Muscle of leg (tissue), 11 donors: ENCODE data around the gene TANGO2. TPM values are rescaled to one million over a fixed set of nuclear protein-coding genes. Genes with fewer than 3 reads are reported as not detected.

Experiments used
- DNase-seq: peaks from one replicate; pipeline ENCODE4 v3.0.0; 2013
- H3K27ac ChIP-seq: one replicate; pipeline ENCODE4 v1.5.1; 2013; ENCODE audit warnings: mild to moderate bottlenecking, low read length, control low read depth
- H3K27me3 ChIP-seq: one replicate; pipeline ENCODE4 v1.6.1; 2013; ENCODE audit warnings: low read length; ENCODE audit not compliant: control insufficient read depth, insufficient read depth
- H3K36me3 ChIP-seq: one replicate; pipeline ENCODE4 v1.6.1; 2013; ENCODE audit warnings: low read length; ENCODE audit not compliant: control insufficient read depth, insufficient read depth
- H3K4me1 ChIP-seq: one replicate; pipeline ENCODE4 v1.6.1; 2013; ENCODE audit warnings: low read length; ENCODE audit not compliant: control insufficient read depth, insufficient read depth
- H3K4me3 ChIP-seq: one replicate; pipeline ENCODE4 v1.5.1; 2013; ENCODE audit warnings: low read length, control low read depth
- H3K9me3 ChIP-seq: replicated peaks from 2 replicates; pipeline ENCODE4 v1.6.1; 2013; ENCODE audit warnings: low read depth, low read length; ENCODE audit not compliant: control insufficient read depth
- WGBS: methylation state at CpG from one replicate; pipeline ENCODE4 v1.1.5; 2013; ENCODE audit warnings: missing lambda C conversion rate; ENCODE audit not compliant: insufficient coverage; 5-methylcytosine and 5-hydroxymethylcytosine counted together
- polyA plus RNA-seq, 8 donors: library from polyadenylated mRNA; unstranded; fragments of 120-200 nt; gene quantifications; one replicate each; pipeline versions ENCODE4 v1.2.1 to v1.2.3, GENCODE V29; 2013; ENCODE audit warnings: inconsistent platforms in 1 of 8, low replicate concordance in 1 of 8; ENCODE audit not compliant: insufficient read length in 8 of 8, insufficient read depth in 1 of 8
- total RNA-seq: library from RNA; stranded (reverse); fragments of 120-200 nt; gene quantifications from one replicate; pipeline ENCODE4 v1.2.4, GENCODE V29; 2013

TANGO2 gene
- total and polyA plus RNA-seq, 9 donors: 7.7 to 11.6 (median 9.1) TPM

GRCh38 chr22:20101638-20102037, 80.7 kb downstream of the TANGO2 start:
- Histone ChIP-seq H3K27me3 (no peaks in the 10 kb centered on the region), H3K36me3 (peaks cover 72% of the 10 kb centered on the region), H3K27ac (no peak overlapping the region), H3K9me3 (no peaks in the 10 kb centered on the region), H3K4me3 (no peak overlapping the region), H3K4me1 (peaks cover 12% of the 10 kb centered on the region)
- WGBS: 100% methylated on average over 1 of the region's 8 CpGs
- DNase-seq: no peak

- no peaks in the 10 kb centered on the region for H3K27me3 ChIP-seq
- 98% methylated on average over 7 of the region's 12 CpGs for WGBS
- no peak overlapping the region for H3K4me3 ChIP-seq
- H3K27ac ChIP-seq: no peak overlapping the region
- peaks cover 79% of the 10 kb centered on the region for H3K36me3 ChIP-seq
- no peaks in the 10 kb centered on the region for H3K9me3 ChIP-seq
- no peak for DNase-seq
- H3K4me1 ChIP-seq: peaks cover 16% of the 10 kb centered on the region
Measured at GRCh38 chr22:20102203-20102780, 81.4 kb downstream of the TANGO2 start.

GRCh38 chr22:20105456-20106204, 84.7 kb downstream of the TANGO2 start:
- Histone ChIP-seq H3K36me3 (peaks cover 85% of the 10 kb centered on the region), H3K27ac (no peak overlapping the region), H3K4me1 (peaks cover 16% of the 10 kb centered on the region), H3K4me3 (no peak overlapping the region), H3K9me3 (no peaks in the 10 kb centered on the region), H3K27me3 (no peaks in the 10 kb centered on the region)
- WGBS: 87% methylated on average over 5 of the region's 7 CpGs
- no peak for DNase-seq

- no peak for DNase-seq
- no peaks in the 10 kb centered on the region for H3K27me3 ChIP-seq
- no peaks in the 10 kb centered on the region for H3K9me3 ChIP-seq
- peaks cover 19% of the 10 kb centered on the region for H3K4me1 ChIP-seq
- peaks cover 85% of the 10 kb centered on the region for H3K36me3 ChIP-seq
- 90% methylated on average over 14 of the region's 20 CpGs for WGBS
- H3K4me3 ChIP-seq: no peak overlapping the region
- H3K27ac ChIP-seq: no peak overlapping the region
Measured at GRCh38 chr22:20106205-20106848, 85.4 kb downstream of the TANGO2 start.

- peaks cover 85% of the 10 kb centered on the region for H3K36me3 ChIP-seq
- WGBS: 97% methylated on average over 8 of the region's 10 CpGs
- no peaks in the 10 kb centered on the region for H3K27me3 ChIP-seq
- H3K9me3 ChIP-seq: no peaks in the 10 kb centered on the region
- no peak overlapping the region for H3K27ac ChIP-seq
- no peak for DNase-seq
- H3K4me1 ChIP-seq: peaks cover 22% of the 10 kb centered on the region
- no peak overlapping the region for H3K4me3 ChIP-seq
Measured at GRCh38 chr22:20106849-20107237, 85.9 kb downstream of the TANGO2 start.

GRCh38 chr22:20107471-20107901, 86.6 kb downstream of the TANGO2 start:
- DNase-seq: no peak
- H3K9me3 ChIP-seq: no peaks in the 10 kb centered on the region
- 93% methylated on average over 6 of the region's 7 CpGs for WGBS
- H3K36me3 ChIP-seq: peaks cover 86% of the 10 kb centered on the region
- H3K4me1 ChIP-seq: peaks cover 29% of the 10 kb centered on the region
- H3K27ac ChIP-seq: no peak overlapping the region
- no peaks in the 10 kb centered on the region for H3K27me3 ChIP-seq
- H3K4me3 ChIP-seq: no peak overlapping the region

GRCh38 chr22:20107951-20108756, 87.2 kb downstream of the TANGO2 start:
- no peaks in the 10 kb centered on the region for H3K27me3 ChIP-seq
- 65% methylated on average over 8 of the region's 13 CpGs for WGBS
- DNase-seq: no peak
- H3K27ac ChIP-seq: no peak overlapping the region
- H3K36me3 ChIP-seq: peaks cover 91% of the 10 kb centered on the region
- no peak overlapping the region for H3K4me3 ChIP-seq
- H3K4me1 ChIP-seq: peaks cover 29% of the 10 kb centered on the region
- no peaks in the 10 kb centered on the region for H3K9me3 ChIP-seq

- WGBS: 85% methylated on average over 11 of the region's 12 CpGs
- Histone ChIP-seq H3K4me1 (peaks cover 29% of the 10 kb centered on the region), H3K27ac (no peak overlapping the region), H3K36me3 (peaks cover 95% of the 10 kb centered on the region), H3K9me3 (no peaks in the 10 kb centered on the region), H3K4me3 (no peak overlapping the region), H3K27me3 (no peaks in the 10 kb centered on the region)
- DNase-seq: no peak
Measured at GRCh38 chr22:20108757-20109230, 87.9 kb downstream of the TANGO2 start.

- Histone ChIP-seq H3K36me3 (peaks cover 98% of the 10 kb centered on the region), H3K27me3 (no peaks in the 10 kb centered on the region), H3K4me3 (no peak overlapping the region), H3K4me1 (peaks cover 32% of the 10 kb centered on the region), H3K9me3 (no peaks in the 10 kb centered on the region), H3K27ac (no peak overlapping the region)
- no peak for DNase-seq
- 81% methylated on average over 23 of the region's 23 CpGs for WGBS
Measured at GRCh38 chr22:20109411-20110358, 88.8 kb downstream of the TANGO2 start.
